GM12891 (cell line): ENCODE results near the gene CNTNAP5.

Source experiments
- POLR2A ChIP-seq: IDR thresholded peaks from 2 replicates; pipeline ENCODE4 v1.6.1; 2011; ENCODE audit warnings: low read depth, low read length, control low read depth
- SPI1 ChIP-seq: IDR thresholded peaks from 2 replicates; pipeline ENCODE4 v1.6.1; 2011; ENCODE audit warnings: low read depth, low read length, control low read depth
- TAF1 ChIP-seq: IDR thresholded peaks from 2 replicates; pipeline ENCODE4 v1.6.1; 2011; ENCODE audit warnings: low read depth, low read length, control low read depth

DNA sequence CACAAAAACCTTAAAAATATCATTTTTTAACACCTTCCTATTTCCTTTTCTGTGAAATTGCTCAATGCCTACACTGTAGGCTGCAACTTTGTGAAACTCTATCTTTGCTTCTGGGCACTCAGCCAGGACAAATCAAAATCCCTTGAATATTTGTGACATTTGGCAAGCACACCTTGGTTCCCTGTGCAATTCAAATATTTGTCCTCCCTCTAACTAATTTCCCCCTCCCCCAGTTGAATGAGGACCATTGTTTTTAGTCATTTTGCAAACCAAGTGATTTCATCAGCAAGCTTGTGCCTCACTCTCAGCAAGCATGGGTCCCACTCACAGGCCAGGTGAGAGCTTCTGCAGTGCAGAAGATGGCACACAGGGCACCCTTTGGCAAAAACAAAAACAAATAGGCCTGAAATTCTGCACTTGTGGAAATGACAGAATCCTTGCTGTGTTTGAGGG, 541.5 kb downstream of the CNTNAP5 start:
- no peak for TF ChIP-seq POLR2A
- TF ChIP-seq SPI1, result no peak
- TF ChIP-seq TAF1, result no peak
